MCF 10A (cell line): Measurements from ENCODE around the gene ZDHHC12. TPM values are rescaled to one million over a fixed set of nuclear protein-coding genes. Genes with fewer than 3 reads are reported as not detected.
"Not testable (repeated sequence)": the region's sequence is repeated elsewhere in the genome, so short reads cannot be mapped to it uniquely, and the experiment has no call there.

Source experiments
- BruUV-seq: library from RNA; stranded (reverse); fragments of 400-500 nt; replicated peaks from 2 replicates; lab custom pipeline; 2021; lab: Mats Ljungman, UMichigan
- CTCF ChIA-PET: fragments of 300-600 bp; sonication (Branson Sonifier 250); formaldehyde crosslinking; extraction: SDS; loops from one replicate; lab custom pipeline; 2021; ENCODE audit warnings: antibody characterized with exemption, inconsistent platforms; lab: Yijun Ruan, JAX
- POLR2A ChIA-PET: fragments of 300-600, 350-650 bp; sonication (Branson Sonifier 250); formaldehyde crosslinking; extraction: SDS; loops from one replicate; lab custom pipeline; 2020; ENCODE audit warnings: antibody characterized with exemption, inconsistent platforms; lab: Yijun Ruan, JAX
- DNase-seq: peaks from one replicate; pipeline ENCODE4 v3.0.0-alpha.2; 2018; ENCODE audit not compliant: unreplicated experiment
- H3K27ac Mint-ChIP-seq: one replicate; pipeline ENCODE4 v1.8.0; 2022; ENCODE audit warnings: mild to moderate bottlenecking, low read depth, mixed read lengths; ENCODE audit not compliant: unreplicated experiment
- H3K27me3 Mint-ChIP-seq: one replicate; pipeline ENCODE4 v1.8.0; 2022; ENCODE audit warnings: mixed read lengths; ENCODE audit not compliant: insufficient read depth, unreplicated experiment
- H3K36me3 Mint-ChIP-seq: one replicate; pipeline ENCODE4 v1.8.0; 2022; ENCODE audit warnings: mild to moderate bottlenecking, moderate library complexity, mixed read lengths; ENCODE audit not compliant: insufficient read depth, unreplicated experiment
- H3K4me1 Mint-ChIP-seq: one replicate; pipeline ENCODE4 v1.8.0; 2022; ENCODE audit warnings: mixed read lengths; ENCODE audit not compliant: insufficient read depth, unreplicated experiment
- H3K4me3 Mint-ChIP-seq: one replicate; pipeline ENCODE4 v1.8.0; 2022; ENCODE audit warnings: mild to moderate bottlenecking, moderate library complexity, mixed read lengths; ENCODE audit not compliant: unreplicated experiment
- H3K9me3 Mint-ChIP-seq: one replicate; pipeline ENCODE4 v1.8.0; 2022; ENCODE audit warnings: mixed read lengths; ENCODE audit not compliant: unreplicated experiment
- intact Hi-C: fragments of 100-400 bp; cut with micrococcal nuclease; formaldehyde crosslinking; loops from 2 replicates; pipeline ENCODE4 v1.14.1; 2022
- total RNA-seq: library from RNA; stranded (reverse); gene quantifications from 2 replicates; pipeline ENCODE4 v1.2.3, GENCODE V29; 2022
- TF ChIP-seq, protein P1 (sequence below): fragments of 200-600 bp; IDR thresholded peaks from one replicate; pipeline ENCODE4 v1.8.0; 2022; ENCODE audit warnings: antibody characterized with exemption, mild to moderate bottlenecking; ENCODE audit not compliant: unreplicated experiment

Gene ZDHHC12
- total RNA-seq, 1 experiment from 2014 or later = 22.1 TPM

GRCh38 chr9:128696923-128697707 is 26.8 kb downstream of the ZDHHC12 start:
- ChIA-PET CTCF (interaction anchor here (0.6 to 1.7 kb wide), 3 partner anchors 62 to 307 kb away, joined by 3 to 7 read pairs (median 3); no protein-coding TSS in a partner anchor), POLR2A (interaction anchor here (0.5 to 2.9 kb wide), 3 partner anchors 8 to 13 kb away, joined by 3 to 11 read pairs (median 4); partner anchors contain the start of gene SET)
- Mint-ChIP-seq H3K9me3 (no peaks in the 10 kb centered on the region), H3K27ac (no peak overlapping the region), H3K36me3 (peaks cover 75% of the 10 kb centered on the region), H3K4me3 (no peak overlapping the region), H3K4me1 (peaks cover 9% of the 10 kb centered on the region), H3K27me3 (no peaks in the 10 kb centered on the region)
- no TSS peak for BruUV-seq
- DNase-seq = no peak
- intact Hi-C loops = no loop called here
- TF ChIP-seq, protein P1, sequence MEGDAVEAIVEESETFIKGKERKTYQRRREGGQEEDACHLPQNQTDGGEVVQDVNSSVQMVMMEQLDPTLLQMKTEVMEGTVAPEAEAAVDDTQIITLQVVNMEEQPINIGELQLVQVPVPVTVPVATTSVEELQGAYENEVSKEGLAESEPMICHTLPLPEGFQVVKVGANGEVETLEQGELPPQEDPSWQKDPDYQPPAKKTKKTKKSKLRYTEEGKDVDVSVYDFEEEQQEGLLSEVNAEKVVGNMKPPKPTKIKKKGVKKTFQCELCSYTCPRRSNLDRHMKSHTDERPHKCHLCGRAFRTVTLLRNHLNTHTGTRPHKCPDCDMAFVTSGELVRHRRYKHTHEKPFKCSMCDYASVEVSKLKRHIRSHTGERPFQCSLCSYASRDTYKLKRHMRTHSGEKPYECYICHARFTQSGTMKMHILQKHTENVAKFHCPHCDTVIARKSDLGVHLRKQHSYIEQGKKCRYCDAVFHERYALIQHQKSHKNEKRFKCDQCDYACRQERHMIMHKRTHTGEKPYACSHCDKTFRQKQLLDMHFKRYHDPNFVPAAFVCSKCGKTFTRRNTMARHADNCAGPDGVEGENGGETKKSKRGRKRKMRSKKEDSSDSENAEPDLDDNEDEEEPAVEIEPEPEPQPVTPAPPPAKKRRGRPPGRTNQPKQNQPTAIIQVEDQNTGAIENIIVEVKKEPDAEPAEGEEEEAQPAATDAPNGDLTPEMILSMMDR = no peak

DNA sequence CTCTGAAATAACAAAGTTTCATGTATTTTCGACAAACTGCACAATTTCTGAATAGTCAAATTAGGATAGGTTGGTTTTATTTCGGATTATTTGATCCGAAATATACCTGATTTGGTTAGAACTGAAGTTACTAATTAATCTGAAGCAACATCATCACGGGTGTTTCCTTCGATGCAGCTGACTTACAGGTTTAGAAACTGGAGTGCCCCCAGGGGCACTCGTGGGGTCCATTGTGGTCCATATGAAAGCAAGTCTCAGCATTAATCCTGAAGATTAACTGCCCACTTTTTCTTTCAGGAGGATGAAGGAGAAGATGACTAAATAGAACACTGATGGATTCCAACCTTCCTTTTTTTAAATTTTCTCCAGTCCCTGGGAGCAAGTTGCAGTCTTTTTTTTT is 29.6 kb downstream of the ZDHHC12 start:
- no peak overlapping the region for H3K4me3 Mint-ChIP-seq
- POLR2A ChIA-PET = interaction anchor here (3.0 kb wide), 1 partner anchor 10 kb away, joined by 17 read pairs; no protein-coding TSS in a partner anchor
- intact Hi-C loops = no loop called here

DNA sequence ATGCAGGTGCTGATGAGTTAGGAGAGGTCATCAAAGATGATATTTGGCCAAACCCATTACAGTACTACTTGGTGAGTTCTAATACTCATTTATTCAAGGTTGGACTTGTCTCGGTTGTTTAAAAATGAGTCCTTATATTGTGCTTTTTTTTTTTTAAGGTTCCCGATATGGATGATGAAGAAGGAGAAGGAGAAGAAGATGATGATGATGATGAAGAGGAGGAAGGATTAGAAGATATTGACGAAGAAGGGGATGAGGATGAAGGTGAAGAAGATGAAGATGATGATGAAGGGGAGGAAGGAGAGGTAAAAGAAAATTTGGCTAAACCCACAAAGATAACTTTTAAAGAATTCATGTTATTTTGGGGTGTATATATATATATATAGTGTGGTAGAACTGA is 30.2 kb downstream of the ZDHHC12 start:
- H3K9me3 Mint-ChIP-seq, BruUV-seq, intact Hi-C loops, H3K27me3 Mint-ChIP-seq, DNase-seq, H3K27ac Mint-ChIP-seq, H3K4me3 Mint-ChIP-seq: not testable (repeated sequence)
- ChIA-PET POLR2A (interaction anchor here (3.0 kb wide), 1 partner anchor 10 kb away, joined by 17 read pairs; no protein-coding TSS in a partner anchor), CTCF (interaction anchor here (0.6 to 1.0 kb wide), 4 partner anchors 8 to 331 kb away, joined by 3 to 5 read pairs (median 3); partner anchors contain the start of gene PKN3)
- Mint-ChIP-seq H3K36me3 (peaks cover 91% of the 10 kb centered on the region), H3K4me1 (peaks cover 16% of the 10 kb centered on the region)

More for the DNA sequence above, 29.6 kb downstream of the ZDHHC12 start:
- Mint-ChIP-seq H3K36me3 (peaks cover 88% of the 10 kb centered on the region), H3K27me3 (no peaks in the 10 kb centered on the region), H3K4me1 (peaks cover 16% of the 10 kb centered on the region), H3K9me3 (no peaks in the 10 kb centered on the region), H3K27ac (no peak overlapping the region)
- no TSS peak for BruUV-seq
- CTCF ChIA-PET = interaction anchor here (0.6 kb wide), 1 partner anchor 332 kb away, joined by 3 read pairs; no protein-coding TSS in a partner anchor
- TF ChIP-seq, protein P1 = no peak
- DNase-seq = no peak

DNA sequence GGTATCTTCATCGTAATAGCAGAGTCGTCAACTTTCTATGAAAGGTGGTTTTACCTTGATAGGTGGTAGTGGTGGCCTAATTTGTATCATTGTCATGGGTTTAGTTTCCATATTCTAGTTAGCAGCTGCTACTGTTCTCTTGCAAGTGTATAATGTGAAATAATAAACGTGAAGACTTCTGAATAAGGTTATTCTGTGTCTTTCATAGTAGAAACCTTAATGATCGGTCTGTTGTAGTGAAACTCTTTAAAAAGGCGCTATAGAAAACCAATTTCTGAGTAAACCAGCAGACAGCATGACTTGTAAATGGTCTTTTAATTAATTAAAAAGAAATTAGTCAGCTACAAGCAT is 33.3 kb downstream of the ZDHHC12 start:
- H3K9me3 Mint-ChIP-seq = no peaks in the 10 kb centered on the region
- no peak for DNase-seq
- peaks cover 76% of the 10 kb centered on the region for H3K36me3 Mint-ChIP-seq
- H3K27me3 Mint-ChIP-seq = no peaks in the 10 kb centered on the region
- peak overlapping the region; percentile 90 for H3K4me3 Mint-ChIP-seq
- H3K4me1 Mint-ChIP-seq = peaks cover 26% of the 10 kb centered on the region
- CTCF ChIA-PET = interaction anchor here (0.7 to 1.3 kb wide), 2 partner anchors 11 to 35 kb away, joined by 3 to 5 read pairs; partner anchors contain the start of gene PKN3
- intact Hi-C loops = loop anchor here (2.0 kb wide), 1 partner anchor 56 kb away; no protein-coding TSS in a partner anchor
- POLR2A ChIA-PET = interaction anchor here (0.7 to 3.0 kb wide), 13 partner anchors 9 to 258 kb away, joined by 3 to 31 read pairs (median 4); partner anchors contain the start of genes ENDOG, PKN3 and ZDHHC12
- no TSS peak for BruUV-seq
- H3K27ac Mint-ChIP-seq = peak overlapping the region; percentile 86
- TF ChIP-seq, protein P1 = no peak
